Panc1 (cell line): ENCODE measurements around the gene LIN28B. TPM values are rescaled to one million over a fixed set of nuclear protein-coding genes. Genes with fewer than 3 reads are reported as not detected.

Experiments used
- ATAC-seq: fragments of 200-7000 bp; cut with Tn5 transposase; 2 replicates; pipeline ENCODE4 v1.9.1; 2020; ENCODE audit warnings: mild to moderate bottlenecking, moderate library complexity
- BruUV-seq: library from RNA; stranded (reverse); fragments of 400-500 nt; replicated peaks from 2 replicates; lab custom pipeline; 2021; lab: Mats Ljungman, UMichigan
- CTCF ChIA-PET: fragments of 300-600 bp; sonication (Branson Sonifier 250); formaldehyde crosslinking; loops from one replicate; lab custom pipeline; 2022; ENCODE audit warnings: antibody characterized with exemption; lab: Charles Lee
- POLR2A ChIA-PET: fragments of 300-600 bp; sonication (Branson Sonifier 250); formaldehyde crosslinking; loops from one replicate; lab custom pipeline; 2022; ENCODE audit warnings: antibody characterized with exemption; lab: Charles Lee
- DNase-seq: peaks from one replicate; pipeline ENCODE4 v3.0.0-alpha.2; 2010; ENCODE audit warnings: low read depth, low spot score
- H3K27ac ChIP-seq: 2 replicates; pipeline ENCODE4 v1.5.1; 2011; ENCODE audit warnings: mild to moderate bottlenecking, low read length, inconsistent platforms
- H3K27me3 ChIP-seq: fragments of 200-500 bp; sonication (Bioruptor generic); 2 replicates; pipeline ENCODE4 v1.6.0; 2014; ENCODE audit warnings: low read length, inconsistent platforms; ENCODE audit not compliant: control insufficient read depth, insufficient read depth
- H3K36me3 ChIP-seq: fragments of 200-500 bp; sonication (Bioruptor generic); 2 replicates; pipeline ENCODE4 v1.5.1; 2014; ENCODE audit warnings: inconsistent platforms, mild to moderate bottlenecking, low read length, moderate library complexity; ENCODE audit not compliant: control insufficient read depth, insufficient read depth
- H3K4me1 ChIP-seq: 2 replicates; pipeline ENCODE4 v1.5.1; 2011; ENCODE audit warnings: inconsistent platforms, mild to moderate bottlenecking, low read length, moderate library complexity; ENCODE audit not compliant: control insufficient read depth, insufficient read depth
- H3K4me3 ChIP-seq, 2 experiments: 2 replicates each; pipeline ENCODE4 v1.5.1; 2011 to 2012; ENCODE audit warnings: low read depth in 2 of 2, low read length in 2 of 2, mild to moderate bottlenecking in 2 of 2, inconsistent platforms in 1 of 2, moderate library complexity in 1 of 2
- H3K9me3 ChIP-seq: fragments of 200-500 bp; sonication (Bioruptor generic); 2 replicates; pipeline ENCODE4 v1.5.1; 2014; ENCODE audit warnings: low read depth, mild to moderate bottlenecking, inconsistent platforms, low read length, moderate library complexity; ENCODE audit not compliant: control insufficient read depth, insufficient read depth
- POLR2AphosphoS5 ChIP-seq: IDR thresholded peaks from 2 replicates; pipeline ENCODE4 v1.6.1; 2012; ENCODE audit warnings: mild to moderate bottlenecking, low read depth, low read length, moderate library complexity
- SIN3A ChIP-seq: IDR thresholded peaks from 2 replicates; pipeline ENCODE4 v1.6.1; 2012; ENCODE audit warnings: low read depth, mild to moderate bottlenecking, low read length, moderate library complexity, borderline replicate concordance; ENCODE audit not compliant: insufficient read depth
- TCF7L2 ChIP-seq: IDR thresholded peaks from 2 replicates; pipeline ENCODE4 v1.6.1; 2011; ENCODE audit warnings: mild to moderate bottlenecking, low read depth, low read length, inconsistent platforms
- in situ Hi-C: cut with HindIII; loops from 2 replicates; pipeline ENCODE4 v1.10.0; 2016; ENCODE audit warnings: low sequenced_read_pairs, low pct_unique_long_range_greater_than_20kb
- intact Hi-C: fragments of 100-400 bp; cut with micrococcal nuclease; formaldehyde crosslinking; loops from one replicate; pipeline ENCODE4 v1.10.0; 2022; ENCODE audit not compliant: unreplicated experiment
- total RNA-seq: library from RNA; stranded (reverse); gene quantifications from one replicate; pipeline ENCODE4 v1.2.1, GENCODE V29; 2021; ENCODE audit not compliant: unreplicated experiment
- TF ChIP-seq, protein P1 (sequence below), 2 experiments: IDR thresholded peaks; 2 replicates each; pipeline ENCODE4 v1.6.1; 2011 to 2012; ENCODE audit warnings: low read depth in 2 of 2, control low read depth in 1 of 2, low read length in 1 of 2, mild to moderate bottlenecking in 1 of 2, moderate library complexity in 1 of 2; ENCODE audit not compliant: insufficient read depth in 1 of 2
- TF ChIP-seq, protein P2 (sequence below): fragments of 450-650 bp; IDR thresholded peaks from 2 replicates; pipeline ENCODE4 v1.5.1; 2017; ENCODE audit warnings: mild to moderate bottlenecking

Gene LIN28B
- total RNA-seq, 1 experiment from 2014 or later = 5.8 TPM

DNA sequence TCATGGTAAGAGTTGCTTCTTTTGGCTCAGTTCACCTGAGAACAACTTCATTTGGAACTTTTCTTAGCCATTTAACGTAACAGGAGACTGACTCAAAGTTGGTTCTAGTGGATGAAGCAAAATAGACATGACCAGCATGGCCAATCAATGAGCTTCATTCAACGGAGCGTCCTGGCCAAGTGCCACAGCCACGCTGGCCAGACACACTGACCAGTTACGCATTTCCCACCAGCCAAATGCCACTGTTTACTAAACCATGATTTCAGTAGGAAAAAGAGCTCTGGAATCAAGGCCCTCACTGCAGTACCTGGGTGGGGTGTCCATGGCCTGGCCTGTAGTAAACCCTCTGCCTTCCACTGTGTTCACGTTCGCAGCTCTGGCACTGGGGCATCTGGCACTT is 142.5 kb downstream of the LIN28B start:
- 0 out of 2 replicates have a peak, but pooled peaks cover 3% of the 10 kb centered on the region for H3K36me3 ChIP-seq
- ChIA-PET CTCF (no interaction called here), POLR2A (no interaction called here)
- no peak for DNase-seq
- no peak overlapping the region for H3K27ac ChIP-seq
- intact Hi-C loops = no loop called here
- no peak for ATAC-seq
- H3K4me1 ChIP-seq = no peaks in the 10 kb centered on the region
- in situ Hi-C loops = no loop called here
- H3K4me3 ChIP-seq = no peak overlapping the region
- H3K9me3 ChIP-seq = no peaks in the 10 kb centered on the region
- no TSS peak for BruUV-seq
- no peaks in the 10 kb centered on the region for H3K27me3 ChIP-seq
- TF ChIP-seq, protein P1, sequence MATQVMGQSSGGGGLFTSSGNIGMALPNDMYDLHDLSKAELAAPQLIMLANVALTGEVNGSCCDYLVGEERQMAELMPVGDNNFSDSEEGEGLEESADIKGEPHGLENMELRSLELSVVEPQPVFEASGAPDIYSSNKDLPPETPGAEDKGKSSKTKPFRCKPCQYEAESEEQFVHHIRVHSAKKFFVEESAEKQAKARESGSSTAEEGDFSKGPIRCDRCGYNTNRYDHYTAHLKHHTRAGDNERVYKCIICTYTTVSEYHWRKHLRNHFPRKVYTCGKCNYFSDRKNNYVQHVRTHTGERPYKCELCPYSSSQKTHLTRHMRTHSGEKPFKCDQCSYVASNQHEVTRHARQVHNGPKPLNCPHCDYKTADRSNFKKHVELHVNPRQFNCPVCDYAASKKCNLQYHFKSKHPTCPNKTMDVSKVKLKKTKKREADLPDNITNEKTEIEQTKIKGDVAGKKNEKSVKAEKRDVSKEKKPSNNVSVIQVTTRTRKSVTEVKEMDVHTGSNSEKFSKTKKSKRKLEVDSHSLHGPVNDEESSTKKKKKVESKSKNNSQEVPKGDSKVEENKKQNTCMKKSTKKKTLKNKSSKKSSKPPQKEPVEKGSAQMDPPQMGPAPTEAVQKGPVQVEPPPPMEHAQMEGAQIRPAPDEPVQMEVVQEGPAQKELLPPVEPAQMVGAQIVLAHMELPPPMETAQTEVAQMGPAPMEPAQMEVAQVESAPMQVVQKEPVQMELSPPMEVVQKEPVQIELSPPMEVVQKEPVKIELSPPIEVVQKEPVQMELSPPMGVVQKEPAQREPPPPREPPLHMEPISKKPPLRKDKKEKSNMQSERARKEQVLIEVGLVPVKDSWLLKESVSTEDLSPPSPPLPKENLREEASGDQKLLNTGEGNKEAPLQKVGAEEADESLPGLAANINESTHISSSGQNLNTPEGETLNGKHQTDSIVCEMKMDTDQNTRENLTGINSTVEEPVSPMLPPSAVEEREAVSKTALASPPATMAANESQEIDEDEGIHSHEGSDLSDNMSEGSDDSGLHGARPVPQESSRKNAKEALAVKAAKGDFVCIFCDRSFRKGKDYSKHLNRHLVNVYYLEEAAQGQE (IDR thresholded peaks at IDR 0.05; ENCODE audit: insufficient read depth in 1 of 2, low read depth in 2 of 2, low read length in 1 of 2) = no peak
- TF ChIP-seq POLR2AphosphoS5 (no peak), TCF7L2 (no peak), SIN3A (no peak)
- TF ChIP-seq, protein P2, sequence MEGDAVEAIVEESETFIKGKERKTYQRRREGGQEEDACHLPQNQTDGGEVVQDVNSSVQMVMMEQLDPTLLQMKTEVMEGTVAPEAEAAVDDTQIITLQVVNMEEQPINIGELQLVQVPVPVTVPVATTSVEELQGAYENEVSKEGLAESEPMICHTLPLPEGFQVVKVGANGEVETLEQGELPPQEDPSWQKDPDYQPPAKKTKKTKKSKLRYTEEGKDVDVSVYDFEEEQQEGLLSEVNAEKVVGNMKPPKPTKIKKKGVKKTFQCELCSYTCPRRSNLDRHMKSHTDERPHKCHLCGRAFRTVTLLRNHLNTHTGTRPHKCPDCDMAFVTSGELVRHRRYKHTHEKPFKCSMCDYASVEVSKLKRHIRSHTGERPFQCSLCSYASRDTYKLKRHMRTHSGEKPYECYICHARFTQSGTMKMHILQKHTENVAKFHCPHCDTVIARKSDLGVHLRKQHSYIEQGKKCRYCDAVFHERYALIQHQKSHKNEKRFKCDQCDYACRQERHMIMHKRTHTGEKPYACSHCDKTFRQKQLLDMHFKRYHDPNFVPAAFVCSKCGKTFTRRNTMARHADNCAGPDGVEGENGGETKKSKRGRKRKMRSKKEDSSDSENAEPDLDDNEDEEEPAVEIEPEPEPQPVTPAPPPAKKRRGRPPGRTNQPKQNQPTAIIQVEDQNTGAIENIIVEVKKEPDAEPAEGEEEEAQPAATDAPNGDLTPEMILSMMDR = no peak

GRCh38 chr6:105102186-105102585 is 145.3 kb downstream of the LIN28B start:
- Histone ChIP-seq H3K36me3 (no peaks in the 10 kb centered on the region), H3K27ac (no peak overlapping the region), H3K9me3 (no peaks in the 10 kb centered on the region), H3K4me3 (no peak overlapping the region), H3K27me3 (no peaks in the 10 kb centered on the region), H3K4me1 (no peaks in the 10 kb centered on the region)
- no peak for TF ChIP-seq SIN3A
- TF ChIP-seq, protein P2 = no peak
- no peak for TF ChIP-seq POLR2AphosphoS5
- TF ChIP-seq, protein P1 (IDR thresholded peaks at IDR 0.05; ENCODE audit: insufficient read depth in 1 of 2, low read depth in 2 of 2, low read length in 1 of 2) = no peak
- TF ChIP-seq TCF7L2 = no peak
- POLR2A ChIA-PET = no interaction called here
- no TSS peak for BruUV-seq
- CTCF ChIA-PET = no interaction called here
- intact Hi-C loops = no loop called here
- DNase-seq = no peak
- in situ Hi-C loops = no loop called here
- ATAC-seq = no peak
